Activated CD4-positive, alpha-beta T cell treated with anti-CD3 and anti-CD28 coated beads for 36 hours (primary cell): ENCODE results near the gene SKOR1. TPM values are rescaled to one million over a fixed set of nuclear protein-coding genes. Genes with fewer than 3 reads are reported as not detected.

ENCODE experiments used
- ATAC-seq: fragments of 200-7000 bp; cut with Tn5 transposase; one replicate; pipeline ENCODE4 v1.10.0; 2021; ENCODE audit warnings: mild to moderate bottlenecking, moderate library complexity
- CTCF ChIA-PET: fragments of 350-600 bp; sonication (Branson Sonifier 250); formaldehyde crosslinking; loops from one replicate; lab custom pipeline; 2021; ENCODE audit warnings: antibody characterized with exemption; lab: Charles Lee
- POLR2A ChIA-PET: fragments of 350-600 bp; sonication (Branson Sonifier 250); formaldehyde crosslinking; loops from one replicate; lab custom pipeline; 2021; ENCODE audit warnings: antibody characterized with exemption, inconsistent platforms; lab: Charles Lee
- DNase-seq: peaks from one replicate; pipeline ENCODE4 v3.0.0-alpha.2; 2020
- H3K27ac Mint-ChIP-seq: one replicate; pipeline ENCODE4 v1.8.0; 2021; ENCODE audit warnings: mixed read lengths
- H3K27me3 Mint-ChIP-seq: one replicate; pipeline ENCODE4 v1.8.0; 2021; ENCODE audit warnings: mixed read lengths
- H3K36me3 Mint-ChIP-seq: one replicate; pipeline ENCODE4 v1.8.0; 2021; ENCODE audit warnings: low read depth, mixed read lengths
- H3K4me1 Mint-ChIP-seq: one replicate; pipeline ENCODE4 v1.8.0; 2021; ENCODE audit warnings: mixed read lengths
- H3K4me3 Mint-ChIP-seq: one replicate; pipeline ENCODE4 v1.8.0; 2021; ENCODE audit warnings: mild to moderate bottlenecking, moderate library complexity, mixed read lengths
- H3K9me3 Mint-ChIP-seq: one replicate; pipeline ENCODE4 v1.8.0; 2021; ENCODE audit warnings: low read depth, mixed read lengths
- intact Hi-C, 2 experiments: fragments of 100-400 bp; cut with DNase I in 1 of 2; cut with micrococcal nuclease in 1 of 2; formaldehyde crosslinking; loops; one replicate each; pipeline versions ENCODE4 v1.14.2 to v1.15.1; 2022 to 2024; cut with DNase I, micrococcal nuclease
- total RNA-seq, 2 experiments: library from RNA; stranded (reverse); gene quantifications; one replicate each; pipeline ENCODE4 v1.2.3, GENCODE V29; 2021

The SKOR1 gene
- total RNA-seq, 2 experiments from 2014 or later: 0.16 to 0.18 TPM

GRCh38 chr15:67859331-67859946 is 34.1 kb downstream of the SKOR1 start:
- ChIA-PET POLR2A (no interaction called here), CTCF (no interaction called here)
- no peaks in the 10 kb centered on the region for H3K9me3 Mint-ChIP-seq
- H3K4me1 Mint-ChIP-seq: peaks cover 10% of the 10 kb centered on the region
- H3K36me3 Mint-ChIP-seq: no peaks in the 10 kb centered on the region
- DNase-seq (no peak), ATAC-seq (no peak)
- H3K27me3 Mint-ChIP-seq: peaks cover 5% of the 10 kb centered on the region
- no peak overlapping the region for H3K27ac Mint-ChIP-seq
- no peak overlapping the region for H3K4me3 Mint-ChIP-seq
- intact Hi-C loops: no loop called here

DNA sequence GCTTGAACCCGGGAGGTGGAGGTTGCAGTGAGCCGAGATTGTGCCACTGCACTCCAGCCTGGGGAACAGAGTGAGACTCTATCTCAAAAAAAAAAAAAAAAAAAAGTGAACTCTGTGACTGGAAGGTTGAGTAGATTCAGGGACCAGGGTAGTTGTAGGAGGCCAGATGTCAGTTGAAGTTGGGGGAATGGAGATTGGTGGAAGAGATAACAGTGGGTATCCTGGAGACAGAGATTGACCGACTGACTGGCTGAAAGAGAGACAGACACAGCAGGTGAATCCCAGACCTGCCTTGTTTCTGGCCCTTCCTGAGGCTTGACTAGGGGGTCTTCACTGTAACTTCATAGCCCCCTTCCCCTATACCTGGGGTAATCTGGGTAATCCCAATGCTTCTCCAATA is 36.7 kb downstream of the SKOR1 start:
- Mint-ChIP-seq H3K4me1 (peaks cover 4% of the 10 kb centered on the region), H3K9me3 (no peaks in the 10 kb centered on the region), H3K36me3 (no peaks in the 10 kb centered on the region), H3K27ac (no peak overlapping the region), H3K27me3 (peaks cover 11% of the 10 kb centered on the region), H3K4me3 (no peak overlapping the region)
- ATAC-seq: no peak
- ChIA-PET CTCF (interaction anchor here (0.7 to 2.3 kb wide), 2 partner anchors 292 to 445 kb away, joined by 3 to 14 read pairs; no protein-coding TSS in a partner anchor), POLR2A (no interaction called here)
- no peak for DNase-seq
- intact Hi-C loops: loop anchor here (2.0 to 5.0 kb wide), 3 partner anchors 193 to 350 kb away; partner anchors contain the start of gene PIAS1 (in 1 of the 2)

- Mint-ChIP-seq H3K36me3 (no peaks in the 10 kb centered on the region), H3K27me3 (peaks cover 11% of the 10 kb centered on the region), H3K4me3 (no peak overlapping the region), H3K27ac (no peak overlapping the region), H3K9me3 (no peaks in the 10 kb centered on the region), H3K4me1 (peaks cover 4% of the 10 kb centered on the region)
- intact Hi-C loops: loop anchor here (1.0 to 5.0 kb wide), 5 partner anchors 192 to 349 kb away; partner anchors contain the start of gene PIAS1 (in 1 of the 2)
- CTCF ChIA-PET: interaction anchor here (0.6 to 2.3 kb wide), 14 partner anchors 9 to 916 kb away, joined by 3 to 14 read pairs (median 4); no protein-coding TSS in a partner anchor
- no peak for DNase-seq
- no peak for ATAC-seq
- POLR2A ChIA-PET: no interaction called here
Observed at GRCh38 chr15:67862750-67863441, 37.6 kb downstream of the SKOR1 start.

DNA sequence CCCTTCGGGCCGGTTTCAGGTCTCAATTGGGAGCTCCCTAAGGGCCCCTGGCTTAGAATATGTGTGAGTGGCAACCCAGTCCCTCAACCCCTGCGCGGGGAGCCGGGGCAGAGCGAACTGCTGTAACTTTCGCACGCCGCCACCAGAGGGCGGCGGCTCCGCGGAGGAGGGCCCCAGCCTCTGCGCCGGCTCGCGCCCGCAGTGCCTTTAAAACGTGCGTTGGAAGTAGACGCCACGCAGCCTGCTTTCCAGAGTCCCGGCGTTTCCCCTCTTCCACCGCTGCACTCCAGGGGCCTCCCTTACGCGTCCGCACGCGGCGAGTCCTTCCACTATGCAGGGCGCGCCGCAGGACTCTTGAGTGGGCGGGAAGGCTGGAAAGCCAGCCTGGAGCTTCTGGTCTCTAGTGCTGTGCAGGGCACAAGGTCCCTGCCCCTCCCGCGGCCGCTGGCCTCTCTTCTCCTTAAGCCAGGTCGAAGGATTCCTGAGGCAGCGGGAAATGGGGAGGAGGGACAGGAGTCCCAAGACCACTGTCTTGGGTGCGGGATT is 38.2 kb downstream of the SKOR1 start:
- Mint-ChIP-seq H3K36me3 (no peaks in the 10 kb centered on the region), H3K4me3 (no peak overlapping the region), H3K27ac (no peak overlapping the region), H3K4me1 (peaks cover 4% of the 10 kb centered on the region), H3K27me3 (peaks cover 11% of the 10 kb centered on the region), H3K9me3 (no peaks in the 10 kb centered on the region)
- intact Hi-C loops: loop anchor here (1.0 to 5.0 kb wide), 5 partner anchors 191 to 349 kb away; partner anchors contain the start of gene PIAS1 (in 1 of the 2)
- peak; percentile 99 for ATAC-seq
- POLR2A ChIA-PET: no interaction called here
- DNase-seq: peak; percentile 87
- CTCF ChIA-PET: interaction anchor here (0.7 to 2.3 kb wide), 18 partner anchors 10 to 960 kb away, joined by 3 to 14 read pairs (median 4); no protein-coding TSS in a partner anchor

GRCh38 chr15:67865331-67865730 is 40.0 kb downstream of the SKOR1 start:
- Mint-ChIP-seq H3K27ac (no peak overlapping the region), H3K9me3 (peaks cover 6% of the 10 kb centered on the region), H3K36me3 (no peaks in the 10 kb centered on the region), H3K27me3 (peaks cover 11% of the 10 kb centered on the region), H3K4me1 (peaks cover 4% of the 10 kb centered on the region), H3K4me3 (no peak overlapping the region)
- no peak for ATAC-seq
- intact Hi-C loops: no loop called here
- no peak for DNase-seq
- ChIA-PET CTCF (interaction anchor here (1.0 kb wide), 1 partner anchor 18 kb away, joined by 3 read pairs; no protein-coding TSS in a partner anchor), POLR2A (no interaction called here)

- ChIA-PET POLR2A (no interaction called here), CTCF (interaction anchor here (1.0 kb wide), 1 partner anchor 18 kb away, joined by 3 read pairs; no protein-coding TSS in a partner anchor)
- Mint-ChIP-seq H3K4me3 (no peak overlapping the region), H3K9me3 (peaks cover 7% of the 10 kb centered on the region), H3K36me3 (no peaks in the 10 kb centered on the region), H3K4me1 (peaks cover 4% of the 10 kb centered on the region), H3K27me3 (peaks cover 11% of the 10 kb centered on the region), H3K27ac (no peak overlapping the region)
- intact Hi-C loops: no loop called here
- DNase-seq: no peak
- ATAC-seq: no peak
Observed at GRCh38 chr15:67865766-67866165, 40.5 kb downstream of the SKOR1 start.

- H3K4me3 Mint-ChIP-seq: no peak overlapping the region
Observed at GRCh38 chr15:67869701-67870100, 44.4 kb downstream of the SKOR1 start.

DNA sequence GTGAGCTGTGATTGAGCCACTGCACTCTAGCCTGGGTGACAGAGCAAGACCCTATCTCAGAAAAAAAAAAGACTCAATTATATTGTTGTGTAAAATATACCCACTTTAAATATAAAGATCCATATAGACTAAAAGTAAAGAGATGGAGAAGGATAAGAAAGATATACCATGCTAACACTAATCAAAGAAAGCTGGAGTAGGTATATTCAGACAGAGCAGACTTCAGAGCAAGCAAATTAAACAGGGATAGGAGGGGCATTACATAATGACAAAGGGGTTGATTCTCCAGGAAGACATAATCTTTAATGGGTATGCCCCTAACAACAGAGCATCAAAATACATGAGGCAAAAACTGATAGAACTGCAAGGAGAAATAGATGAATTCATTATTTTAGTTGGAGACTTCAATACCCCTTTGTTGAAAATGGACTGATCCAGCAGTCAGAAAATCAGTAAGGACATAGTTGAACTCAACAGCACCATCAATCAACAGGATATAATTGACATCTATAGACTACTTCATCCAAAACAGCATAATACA is 45.6 kb downstream of the SKOR1 start:
- no peaks in the 10 kb centered on the region for H3K36me3 Mint-ChIP-seq
- peaks cover 11% of the 10 kb centered on the region for H3K9me3 Mint-ChIP-seq
- intact Hi-C loops: no loop called here
- H3K4me3 Mint-ChIP-seq: no peak overlapping the region
- H3K27me3 Mint-ChIP-seq: peaks cover 12% of the 10 kb centered on the region
- no peaks in the 10 kb centered on the region for H3K4me1 Mint-ChIP-seq
- H3K27ac Mint-ChIP-seq: no peak overlapping the region
- DNase-seq (no peak), ATAC-seq (no peak)
- ChIA-PET POLR2A (interaction anchor here (0.6 kb wide), 1 partner anchor 340 kb away, joined by 3 read pairs; no protein-coding TSS in a partner anchor), CTCF (no interaction called here)

More at GRCh38 chr15:67869701-67870100, 44.4 kb downstream of the SKOR1 start:
- no peak for DNase-seq
- ChIA-PET CTCF (interaction anchor here (0.6 kb wide), 2 partner anchors 248 to 473 kb away, joined by 3 to 4 read pairs; no protein-coding TSS in a partner anchor), POLR2A (no interaction called here)
- no peaks in the 10 kb centered on the region for H3K36me3 Mint-ChIP-seq
- H3K27ac Mint-ChIP-seq: no peak overlapping the region
- H3K4me1 Mint-ChIP-seq: no peaks in the 10 kb centered on the region
- peaks cover 11% of the 10 kb centered on the region for H3K9me3 Mint-ChIP-seq
- ATAC-seq: no peak
- intact Hi-C loops: no loop called here
- peaks cover 14% of the 10 kb centered on the region for H3K27me3 Mint-ChIP-seq

DNA sequence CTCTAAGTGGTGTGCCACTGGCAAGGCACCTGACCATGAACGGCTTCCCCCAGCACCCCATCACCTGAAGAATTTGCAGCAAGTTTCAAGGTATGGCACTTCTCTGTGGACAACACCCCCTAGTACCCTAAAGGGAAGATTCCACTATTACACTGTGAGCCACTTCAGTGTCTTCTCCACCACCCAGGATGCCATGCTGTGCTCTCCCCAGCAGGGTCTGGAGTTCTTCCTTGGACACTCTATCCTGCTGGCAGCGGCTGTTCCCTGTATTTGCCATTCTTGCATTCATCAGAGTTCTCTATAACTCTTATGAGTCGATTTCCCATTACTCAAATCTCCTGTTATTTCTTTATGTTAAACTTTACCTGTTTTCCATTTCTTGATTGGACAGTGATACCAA is 48.5 kb downstream of the SKOR1 start:
- no peaks in the 10 kb centered on the region for H3K36me3 Mint-ChIP-seq
- DNase-seq (no peak), ATAC-seq (no peak)
- peaks cover 11% of the 10 kb centered on the region for H3K9me3 Mint-ChIP-seq
- POLR2A ChIA-PET: no interaction called here
- H3K27ac Mint-ChIP-seq: no peak overlapping the region
- H3K4me3 Mint-ChIP-seq: no peak overlapping the region
- peaks cover 12% of the 10 kb centered on the region for H3K27me3 Mint-ChIP-seq
- intact Hi-C loops: no loop called here
- no peaks in the 10 kb centered on the region for H3K4me1 Mint-ChIP-seq
- CTCF ChIA-PET: interaction anchor here (0.7 to 1.4 kb wide), 2 partner anchors 10 to 664 kb away, joined by 3 to 7 read pairs; no protein-coding TSS in a partner anchor

DNA sequence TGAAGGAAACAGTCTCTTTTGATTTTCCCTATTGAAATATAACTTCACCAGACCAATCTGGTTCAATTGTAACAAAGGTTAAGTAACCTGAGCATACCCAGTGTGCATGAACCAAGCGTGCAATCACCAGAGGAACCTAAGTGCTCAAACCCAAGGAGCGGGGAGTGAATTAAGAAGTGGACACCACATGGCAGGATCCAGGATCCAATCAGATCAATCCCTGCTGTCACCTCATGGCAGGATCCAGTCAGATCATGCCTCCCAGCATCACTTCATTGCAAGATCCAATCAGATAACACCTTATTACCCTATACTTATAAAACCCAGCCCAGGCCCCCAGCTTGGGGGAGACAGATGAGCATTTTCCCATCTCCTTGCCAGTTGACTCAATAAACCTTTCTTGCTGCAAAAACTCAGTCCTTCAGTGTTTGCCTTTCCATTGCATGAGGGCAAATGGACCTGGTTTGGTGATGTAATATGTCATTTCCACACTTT is 53.5 kb downstream of the SKOR1 start:
- Mint-ChIP-seq H3K27ac (no peak overlapping the region), H3K4me3 (no peak overlapping the region), H3K27me3 (peaks cover 9% of the 10 kb centered on the region), H3K4me1 (peaks cover 9% of the 10 kb centered on the region), H3K9me3 (no peaks in the 10 kb centered on the region), H3K36me3 (no peaks in the 10 kb centered on the region)
- DNase-seq (no peak), ATAC-seq (no peak)
- intact Hi-C loops: no loop called here
- ChIA-PET POLR2A (no interaction called here), CTCF (no interaction called here)
